HG02763 (cell line): ENCODE data around the gene COX7B2.
A peak's percentile ranks its signal among the peaks of the same experiment; 100 is the strongest.

Source experiments
- ATAC-seq: cut with Tn5 transposase; IDR thresholded peaks from one replicate; pipeline ENCODE4 v1.9.1; 2021; ENCODE audit warnings: mild to moderate bottlenecking, moderate library complexity; ENCODE audit not compliant: unreplicated experiment

Gene COX7B2, protein sequence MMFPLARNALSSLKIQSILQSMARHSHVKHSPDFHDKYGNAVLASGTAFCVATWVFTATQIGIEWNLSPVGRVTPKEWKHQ

DNA sequence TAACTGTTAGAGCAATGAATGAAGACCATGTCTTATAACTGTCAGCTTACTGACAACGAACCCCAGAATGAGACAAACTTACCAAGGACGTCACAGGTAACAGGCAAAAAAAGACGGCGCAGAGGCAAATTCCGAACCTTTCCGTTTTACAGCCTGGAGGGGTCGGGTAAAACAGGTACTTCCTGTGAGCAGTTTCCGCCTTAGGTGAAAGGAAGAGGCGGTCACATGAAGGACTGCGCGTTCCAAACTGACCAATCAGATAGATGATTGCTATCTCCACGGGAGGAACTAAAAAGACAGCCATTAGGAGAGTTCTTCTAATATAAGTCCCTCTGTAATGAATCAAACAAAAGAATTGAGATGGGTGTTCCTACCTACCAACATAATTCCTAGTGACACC is at the start of gene COX7B2:
COX7B2 (minus strand) TSS at position 168 of the 400 bp plus-strand sequence. CDS start 174,053 bp downstream, outside the sequence.
- no peak for ATAC-seq

DNA sequence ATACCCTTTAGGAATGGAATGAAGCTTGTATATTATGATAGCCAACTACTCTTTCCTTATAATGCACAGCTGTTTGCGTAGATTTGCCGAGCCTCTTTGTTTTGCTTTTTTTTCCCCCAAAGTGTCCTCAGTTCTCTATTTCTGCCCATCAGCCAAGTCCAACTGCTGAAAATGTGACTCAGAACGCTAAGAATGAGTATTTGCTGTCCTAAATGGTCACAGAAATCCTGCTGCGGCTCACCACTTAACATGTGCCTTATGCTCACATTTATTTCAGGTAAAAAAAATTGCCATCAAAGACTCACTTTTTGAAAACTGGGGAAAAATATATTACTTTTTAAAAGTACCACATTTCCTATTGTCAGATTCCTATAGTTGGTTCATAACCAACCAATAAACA is 47.4 kb upstream of the COX7B2 start:
- ATAC-seq: no peak

DNA sequence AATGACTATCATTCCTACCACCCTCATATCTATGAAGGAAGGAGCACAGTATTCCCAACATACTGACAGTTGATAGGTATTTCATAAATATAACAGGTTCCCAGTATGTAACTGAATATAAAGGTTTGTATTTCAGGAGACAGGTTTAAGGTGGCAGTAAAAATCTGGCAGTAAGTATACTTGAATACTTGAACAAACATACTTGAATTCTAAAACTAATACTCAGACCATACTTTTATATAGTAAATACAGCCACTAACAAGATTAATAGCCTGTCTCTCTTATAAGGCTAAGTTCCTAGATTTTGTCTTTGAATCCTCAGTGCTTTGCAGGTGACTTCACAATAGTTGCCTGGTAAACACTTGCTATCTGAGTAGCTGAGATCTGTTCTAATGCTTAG is 46.6 kb upstream of the COX7B2 start:
- no peak for ATAC-seq

DNA sequence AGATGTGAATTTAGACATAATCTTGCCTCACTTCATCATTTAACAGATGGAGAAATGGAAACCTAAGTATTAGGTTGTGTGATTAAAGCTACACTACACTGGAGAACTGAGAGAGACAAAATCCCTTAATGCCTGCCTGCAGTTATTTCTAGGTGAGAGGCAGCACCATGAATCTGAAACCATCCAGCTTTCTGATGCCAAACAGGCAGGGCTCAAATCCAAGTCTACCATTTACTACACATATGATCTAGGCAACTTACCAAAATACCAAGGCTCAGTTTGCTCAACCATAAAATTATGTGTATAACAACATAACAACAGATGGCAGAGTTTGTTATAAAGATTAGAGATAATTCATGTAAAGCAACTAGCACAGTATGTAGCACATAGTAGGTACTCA is 45.6 kb upstream of the COX7B2 start:
- ATAC-seq: no peak

DNA sequence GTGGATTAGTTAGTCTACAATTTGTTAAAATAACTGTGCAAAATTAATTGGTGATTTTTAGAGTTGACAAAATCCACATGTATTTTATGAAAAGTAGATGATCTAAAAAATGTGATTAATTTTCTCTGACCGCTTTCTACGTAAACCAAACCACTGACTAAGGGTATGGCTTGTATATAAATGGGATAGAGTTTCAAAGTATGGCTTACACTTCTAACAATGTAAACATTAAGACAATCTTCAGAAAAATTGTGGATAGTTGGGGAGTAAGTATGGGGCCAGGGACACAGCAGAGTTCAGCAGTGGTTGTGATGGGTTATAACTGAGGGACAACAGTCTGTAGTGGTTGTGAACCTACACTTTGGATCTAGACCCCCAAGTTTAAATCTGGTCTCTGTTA is 44.5 kb upstream of the COX7B2 start:
- no peak for ATAC-seq

DNA sequence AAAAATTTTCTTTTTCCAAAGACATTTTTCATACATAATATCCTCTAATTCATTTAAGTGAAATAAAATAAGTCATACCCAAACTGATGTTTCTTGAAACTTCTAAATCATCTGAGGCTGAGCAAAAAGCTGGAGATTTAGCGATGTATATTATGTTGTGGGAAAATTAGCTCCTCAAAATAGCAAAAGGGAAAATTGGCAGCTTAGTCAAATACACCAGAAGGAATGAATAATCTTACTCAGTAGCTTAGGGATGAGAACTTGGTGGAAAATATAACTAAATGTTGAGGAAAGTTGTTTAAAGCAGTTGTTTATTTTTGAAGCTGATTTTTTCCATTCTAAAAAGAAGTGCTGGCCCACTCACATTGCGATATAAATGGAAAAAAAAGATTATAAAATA is 43.4 kb upstream of the COX7B2 start:
- no peak for ATAC-seq

DNA sequence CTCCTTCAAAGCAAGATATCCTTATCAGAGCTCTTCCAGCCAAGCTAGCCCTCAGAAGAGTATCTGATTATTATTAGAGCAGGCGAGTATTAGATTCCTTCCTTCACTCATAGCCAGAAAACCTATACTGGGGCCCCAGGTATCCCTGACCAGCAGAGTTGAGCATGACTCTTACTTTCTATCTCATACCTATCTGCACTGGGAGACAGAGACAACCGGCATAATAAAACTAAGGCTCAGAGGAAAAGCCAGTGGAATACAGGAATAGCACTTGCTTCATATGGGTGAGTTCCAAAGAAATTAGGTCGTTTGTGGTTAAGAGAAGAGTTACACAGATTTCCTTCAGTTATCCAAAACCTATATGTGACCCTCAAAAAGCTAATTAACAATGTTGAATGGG is 41.8 kb upstream of the COX7B2 start:
- no peak for ATAC-seq

DNA sequence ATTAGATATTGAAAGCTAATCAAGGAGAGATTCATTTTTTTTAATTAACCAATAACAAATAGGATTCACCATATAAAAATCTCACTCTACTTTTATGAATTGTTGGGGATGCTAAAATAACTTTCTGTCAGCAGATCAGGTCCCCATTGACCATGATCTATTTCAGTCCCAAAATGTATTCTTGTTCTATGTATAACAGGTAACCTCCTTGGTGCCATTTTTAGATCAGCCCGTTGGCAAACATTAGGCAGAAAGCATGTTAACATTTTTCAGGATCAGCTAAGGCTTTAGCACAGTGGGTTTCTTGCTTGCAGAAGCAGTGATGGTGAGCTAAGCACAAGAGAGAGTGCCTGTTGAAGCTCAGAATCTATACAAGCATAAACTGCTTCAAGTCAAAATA is 40.8 kb upstream of the COX7B2 start:
- ATAC-seq: no peak

DNA sequence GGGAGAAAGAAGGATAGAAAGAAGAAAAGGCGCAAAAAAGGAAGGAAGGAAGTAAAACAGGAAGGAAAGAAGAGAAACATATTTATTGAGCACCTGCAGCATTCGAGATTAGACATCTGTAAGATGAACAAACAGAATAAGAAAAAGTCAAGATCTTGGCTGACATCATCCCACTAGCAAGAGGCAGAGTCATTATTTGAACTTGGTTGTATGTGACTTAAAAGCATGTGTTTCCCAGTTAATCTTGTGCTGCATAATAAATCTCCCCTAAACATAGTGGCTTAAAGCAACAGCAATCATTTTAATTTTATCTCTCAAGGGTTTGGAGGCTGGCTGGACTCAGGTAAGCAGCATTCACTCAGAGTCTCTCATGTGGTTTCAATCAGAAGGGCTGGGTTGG is 38.5 kb upstream of the COX7B2 start:
- ATAC-seq: no peak

DNA sequence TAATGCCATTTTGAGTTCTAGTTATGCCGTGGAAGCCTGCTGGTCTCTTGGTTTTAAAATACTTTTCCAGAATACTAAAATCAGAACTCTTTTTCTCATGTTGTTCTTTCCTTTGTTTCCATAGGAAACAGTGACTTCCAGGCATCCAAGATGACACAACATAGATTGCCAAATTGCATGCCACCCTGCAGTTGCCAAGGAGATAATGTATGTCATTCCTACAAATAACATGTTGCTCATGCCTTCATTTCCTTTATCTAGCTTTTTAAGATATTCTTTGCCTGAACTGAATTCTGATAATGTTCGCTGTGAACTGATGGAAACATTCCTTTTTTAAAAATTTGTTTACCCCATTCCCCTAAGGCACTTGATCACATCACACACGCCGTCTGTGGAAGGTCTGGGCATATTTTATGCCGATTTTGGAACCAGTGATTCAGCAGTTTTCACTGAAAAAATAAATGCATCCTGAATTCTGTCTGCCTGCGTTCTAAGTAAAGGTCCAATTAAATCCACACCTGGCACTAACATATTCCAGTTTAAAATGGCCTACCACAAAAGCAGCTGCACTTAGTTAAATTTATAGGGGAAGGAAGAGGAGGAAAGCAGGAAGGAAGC is 38.0 kb upstream of the COX7B2 start:
- ATAC-seq: no peak

DNA sequence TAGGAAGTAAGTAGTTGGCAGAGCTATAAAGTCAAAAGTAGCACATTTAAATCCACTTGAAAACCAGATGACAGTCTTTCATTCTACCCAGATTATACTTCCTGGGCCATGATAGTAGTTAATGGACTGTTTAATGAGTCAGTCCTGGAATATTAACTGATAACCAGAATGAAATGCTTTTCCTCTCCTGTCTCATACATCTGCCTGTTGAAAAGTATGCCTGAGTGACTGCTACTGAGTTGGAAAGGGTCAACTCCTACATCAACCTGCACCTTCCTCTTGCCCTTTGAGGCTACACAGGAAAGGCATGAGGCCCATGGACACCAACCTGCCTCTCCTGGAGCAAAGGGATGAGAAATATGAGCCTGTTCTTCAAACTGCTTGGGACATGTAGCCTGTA is 36.0 kb upstream of the COX7B2 start:
- ATAC-seq: no peak

DNA sequence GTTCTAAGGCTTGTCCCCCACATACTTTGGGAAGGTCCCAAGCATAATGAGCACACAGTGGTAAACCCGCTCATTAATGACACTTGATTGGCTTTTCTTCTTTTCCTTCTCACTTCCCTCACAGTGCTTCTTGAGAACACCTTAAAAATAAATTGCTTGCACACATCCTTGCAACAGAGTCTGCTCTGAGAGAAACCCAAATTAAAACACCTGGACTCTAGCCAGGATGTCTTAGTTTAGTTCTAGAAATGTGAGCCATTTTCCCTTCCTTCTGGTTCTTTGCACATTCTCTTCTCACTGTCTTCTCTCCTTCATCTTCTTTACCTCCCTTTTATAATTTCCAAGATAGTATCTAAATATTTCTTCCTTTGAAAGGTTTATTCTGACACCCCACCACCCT is 35.3 kb upstream of the COX7B2 start:
- ATAC-seq: no peak

DNA sequence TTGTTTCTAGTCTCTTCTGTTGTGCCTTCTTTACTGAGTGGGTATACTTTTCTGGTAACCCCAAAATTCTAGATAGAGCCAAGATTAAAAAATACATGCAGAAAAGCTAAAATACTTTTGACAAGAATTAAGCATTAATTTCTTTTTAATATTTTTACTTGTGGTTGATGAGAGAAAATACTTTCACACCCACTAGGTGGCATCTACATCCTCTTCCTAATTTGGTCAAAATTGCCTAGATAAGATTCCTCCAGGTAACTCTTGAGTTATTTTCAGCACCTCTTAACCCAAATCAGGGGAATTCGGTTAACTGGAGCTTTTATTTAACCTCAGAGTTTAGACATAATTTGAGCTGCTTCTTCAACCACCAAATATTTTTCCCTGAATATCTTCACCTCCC is 28.4 kb upstream of the COX7B2 start:
- no peak for ATAC-seq

DNA sequence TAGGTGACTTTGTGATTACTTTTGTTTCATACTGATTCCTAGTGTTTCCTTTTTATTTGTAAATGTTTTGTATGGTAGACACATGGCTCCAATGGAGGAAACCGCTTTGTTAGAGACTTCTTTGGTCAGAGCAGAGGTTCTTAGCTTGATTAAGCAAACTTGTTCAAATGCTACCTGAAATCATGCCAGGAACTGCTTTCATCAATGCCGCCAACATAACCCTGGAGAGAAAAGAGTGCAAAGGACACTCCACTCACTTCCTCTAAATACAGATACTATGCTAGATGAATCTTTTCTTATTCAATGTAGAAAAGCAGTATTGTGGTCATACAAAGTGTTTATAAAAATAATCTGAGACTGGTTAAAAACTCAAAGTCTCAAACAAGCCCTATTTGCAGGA is 25.7 kb upstream of the COX7B2 start:
- ATAC-seq: no peak

DNA sequence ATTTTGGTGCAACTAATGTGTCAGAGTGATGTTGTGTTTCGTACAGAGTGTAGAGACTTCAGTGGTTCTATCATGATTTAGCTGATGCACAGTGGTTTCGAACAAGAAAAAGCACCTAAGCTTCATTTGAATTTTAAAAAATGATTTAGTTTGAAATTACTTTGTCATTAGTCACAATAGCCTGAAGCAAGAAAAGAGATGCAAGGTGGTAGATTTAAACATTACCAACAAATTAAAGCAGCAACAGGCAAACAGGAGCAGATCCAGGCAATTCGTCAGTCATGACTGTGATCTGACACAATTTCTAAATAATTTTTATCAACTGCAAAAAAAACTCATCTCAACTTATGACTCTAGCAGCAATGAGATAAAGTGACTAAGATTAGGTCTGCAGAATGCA is 24.6 kb upstream of the COX7B2 start:
- ATAC-seq: no peak

DNA sequence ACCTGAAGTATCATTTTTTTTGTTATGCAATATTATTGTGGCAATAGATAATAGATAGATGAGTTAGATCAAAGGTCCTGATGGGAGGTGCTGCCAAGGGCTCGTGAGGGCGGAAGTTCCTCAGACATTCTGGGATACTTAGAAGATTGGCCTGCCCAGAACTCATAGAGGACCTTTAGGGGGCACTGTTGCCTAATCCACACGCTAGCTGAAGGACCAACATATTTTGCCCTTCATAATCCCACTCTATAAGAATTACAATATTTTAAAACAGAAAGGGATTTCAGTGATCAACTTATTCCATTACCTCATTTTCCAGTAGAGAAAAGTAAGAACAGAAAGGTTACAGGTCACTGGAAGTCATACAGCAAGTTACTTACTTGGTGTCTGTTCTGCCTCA is 22.9 kb upstream of the COX7B2 start:
- ATAC-seq: peak; percentile 63

DNA sequence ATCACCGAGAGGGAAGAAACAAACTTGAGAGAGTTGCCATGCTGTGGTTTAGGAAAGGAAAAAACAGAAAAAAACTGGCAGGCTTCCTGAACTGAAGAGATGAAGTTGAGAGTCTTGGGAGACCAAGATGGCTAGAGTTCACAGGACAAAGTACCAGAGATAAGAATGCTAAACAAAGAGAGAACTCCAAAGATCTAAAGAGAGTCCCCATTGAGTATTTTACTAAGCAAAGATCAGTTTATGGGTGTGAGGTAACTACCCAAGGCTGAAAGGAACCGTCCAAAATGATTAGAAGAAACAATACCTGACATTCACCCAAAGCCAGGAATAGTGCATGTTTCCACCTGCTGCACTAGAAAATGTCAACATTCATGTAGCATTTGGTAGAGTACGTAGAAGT is 21.8 kb upstream of the COX7B2 start:
- no peak for ATAC-seq

DNA sequence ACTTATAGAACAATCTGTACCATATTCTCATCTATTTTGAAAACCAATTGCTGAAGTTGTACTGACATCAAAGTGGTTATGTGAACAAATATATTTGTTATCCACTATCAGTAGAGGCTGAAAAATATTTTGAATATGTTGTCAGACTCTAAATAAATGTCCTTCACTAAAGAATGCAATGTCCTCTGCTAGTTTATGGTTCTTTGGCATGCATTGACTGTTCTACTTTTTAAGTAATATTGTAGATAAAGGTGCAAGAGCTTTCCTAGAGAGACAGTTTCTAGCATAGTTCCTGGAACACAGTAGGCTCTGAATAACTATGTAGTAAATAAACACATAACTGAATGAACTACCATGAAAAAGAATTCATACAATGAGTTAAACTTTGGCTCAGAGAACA is 18.2 kb upstream of the COX7B2 start:
- ATAC-seq: no peak

DNA sequence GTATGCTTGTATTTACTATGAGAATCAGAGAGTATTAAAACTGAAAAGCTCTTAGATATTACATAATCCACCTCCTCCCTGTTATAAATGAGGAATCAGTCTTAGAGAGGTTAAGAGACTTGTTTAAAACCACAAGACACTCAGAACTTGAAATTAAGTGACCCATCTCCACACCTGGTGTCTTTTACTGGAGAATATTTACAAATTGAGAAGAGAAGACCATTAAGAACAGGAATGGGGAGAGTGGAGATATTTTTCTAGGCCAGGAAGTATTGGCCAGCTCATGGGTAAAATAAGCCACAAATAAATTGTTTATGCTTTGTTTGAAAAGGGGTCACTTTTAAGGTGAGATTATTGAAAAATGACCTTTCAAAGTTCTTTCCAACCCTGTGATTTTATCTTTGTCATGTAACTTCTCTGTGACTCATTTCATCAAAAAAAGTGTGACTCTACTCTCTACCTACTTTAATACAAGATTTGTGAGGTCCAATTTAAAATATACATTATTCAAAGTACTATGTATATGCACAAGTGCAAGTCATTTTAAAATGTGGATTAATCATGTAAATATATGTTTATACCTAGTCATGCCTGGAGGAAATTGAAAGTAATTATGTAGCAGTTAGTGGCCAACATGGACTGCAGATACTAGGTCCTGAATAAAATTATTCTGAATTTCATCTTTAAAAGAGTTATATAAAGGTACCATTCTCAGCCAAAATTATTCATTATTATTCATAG is 15.9 kb upstream of the COX7B2 start:
- no peak for ATAC-seq

DNA sequence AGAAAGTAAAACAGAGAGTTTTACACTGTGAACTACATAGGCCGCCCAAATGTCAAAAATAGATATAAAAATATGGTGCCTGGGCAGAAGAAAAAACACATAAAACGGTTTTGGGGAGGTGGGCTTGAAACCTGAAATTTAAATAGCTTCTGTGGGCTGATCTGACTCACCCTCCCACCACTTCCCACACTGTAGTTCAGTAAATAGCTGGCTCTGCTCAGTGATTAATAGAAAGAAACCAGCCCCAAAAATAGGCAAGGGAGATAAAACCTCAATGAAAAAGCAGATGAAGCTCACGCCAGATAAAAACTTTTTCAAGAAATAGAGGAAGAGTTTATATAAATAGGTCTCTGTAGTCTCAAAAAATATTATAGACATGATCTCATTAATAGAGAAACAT is 13.2 kb upstream of the COX7B2 start:
- no peak for ATAC-seq

DNA sequence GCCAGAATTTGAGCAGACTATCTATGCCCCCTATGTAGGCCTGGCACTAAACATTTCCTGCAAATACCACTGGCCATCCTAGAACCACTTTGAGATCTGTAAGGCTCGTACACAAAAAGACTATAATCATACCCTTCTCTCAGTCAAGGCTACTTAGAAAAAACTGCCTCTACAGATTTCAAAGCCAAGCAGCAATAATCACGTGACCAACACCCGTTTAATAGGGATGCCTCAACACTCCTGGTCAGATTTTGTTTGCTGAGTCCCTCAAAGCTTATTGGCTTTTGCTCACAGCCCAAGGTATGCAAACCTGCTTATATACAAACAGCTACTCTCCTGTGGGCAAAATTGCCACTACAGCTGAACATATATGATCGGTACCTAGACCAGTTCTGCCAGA is 897 bp downstream of the COX7B2 start:
- ATAC-seq: no peak

DNA sequence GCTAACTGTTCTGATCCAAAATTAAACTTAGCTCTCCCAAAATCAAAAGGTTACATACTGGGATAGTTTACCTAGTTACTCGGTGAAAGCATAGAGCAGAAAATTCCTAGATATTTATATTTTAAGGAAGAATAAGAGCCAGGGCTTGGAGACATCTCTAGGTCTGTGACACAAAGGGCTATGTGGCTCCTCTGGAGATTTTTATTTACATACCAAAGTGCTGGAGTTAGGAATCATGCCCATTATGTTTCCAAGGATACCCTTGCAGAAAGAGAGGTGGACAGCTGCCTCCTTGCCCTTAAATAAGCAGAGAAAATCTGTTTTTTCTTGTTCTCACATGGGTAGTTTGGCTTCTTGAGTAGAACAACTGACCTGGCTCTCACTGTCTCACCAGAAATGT is 9.0 kb downstream of the COX7B2 start:
- no peak for ATAC-seq

DNA sequence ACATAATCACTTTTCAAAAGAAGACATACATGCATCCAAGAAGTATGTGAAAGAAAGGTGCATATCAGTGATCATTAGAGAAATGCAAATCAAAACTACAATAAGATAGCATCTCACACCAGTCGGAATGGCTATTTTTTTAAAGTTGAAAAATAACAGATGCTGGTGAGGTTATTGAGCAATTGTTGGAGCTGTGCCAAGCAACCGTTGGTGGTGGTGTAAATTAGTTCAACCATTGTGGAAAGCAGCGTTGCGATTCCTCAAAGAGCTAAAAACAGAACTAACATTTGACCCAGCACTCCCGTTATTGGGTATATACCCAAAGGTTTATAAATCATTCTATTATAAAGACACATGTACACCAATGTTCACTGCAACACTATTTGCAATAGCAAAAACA is 14.2 kb downstream of the COX7B2 start:
- ATAC-seq: no peak
